NB4 (cell line): ENCODE measurements around the gene HSPB6.
A peak's percentile ranks its signal among the peaks of the same experiment; 100 is the strongest.

Source experiments
- MAX ChIP-seq: IDR thresholded peaks from 2 replicates; pipeline ENCODE4 v1.6.1; 2011; ENCODE audit warnings: low read depth, low read length
- MYC ChIP-seq: IDR thresholded peaks from 2 replicates; pipeline ENCODE4 v1.6.1; 2011; ENCODE audit warnings: low read depth, low read length
- POLR2A ChIP-seq: IDR thresholded peaks from 2 replicates; pipeline ENCODE4 v1.6.1; 2011; ENCODE audit warnings: mild to moderate bottlenecking; ENCODE audit not compliant: insufficient read length; ENCODE audit errors: extremely low read depth
- TF ChIP-seq, protein P1 (sequence below): IDR thresholded peaks from one replicate; pipeline ENCODE4 v1.5.1; 2012; ENCODE audit warnings: low read depth, low read length

DNA sequence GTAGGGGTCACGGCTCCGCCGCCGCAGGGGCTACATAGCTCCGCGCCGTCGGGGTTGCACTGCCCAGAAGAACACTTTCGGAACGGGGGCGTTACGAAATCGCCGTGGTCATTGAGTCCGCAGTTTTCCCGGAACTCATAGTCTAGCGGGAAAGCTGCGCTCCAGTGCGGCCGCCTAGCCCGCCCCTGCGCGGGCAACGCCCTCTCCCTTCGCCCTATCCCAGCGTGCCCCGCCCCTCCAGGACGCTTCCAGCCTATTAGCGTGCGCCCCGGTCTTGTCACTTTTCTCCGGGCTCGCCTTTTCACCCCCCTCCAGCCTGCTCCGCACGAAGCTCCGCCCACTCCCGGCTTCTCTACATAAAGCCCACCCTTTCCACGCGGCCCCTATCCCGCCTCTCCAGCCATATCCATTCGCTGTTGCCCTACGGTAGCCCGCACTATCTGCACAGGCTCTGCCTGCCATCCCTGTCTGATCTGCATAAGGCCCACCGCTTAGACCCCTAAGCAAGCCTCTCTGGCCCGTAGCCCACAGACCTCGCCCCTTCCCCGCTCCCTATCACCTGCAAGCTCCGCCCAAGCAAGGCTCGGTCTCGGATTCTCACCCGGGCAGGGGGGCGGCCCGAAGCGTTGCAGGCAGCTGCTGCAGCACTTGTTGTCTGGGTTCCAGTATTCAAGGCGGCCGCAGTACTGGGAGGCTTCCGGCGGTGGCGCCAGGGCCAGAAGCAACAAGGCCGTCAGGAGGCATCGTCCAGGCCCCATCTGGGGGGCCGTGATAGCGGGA, 16.2 kb downstream of the HSPB6 start:
- TF ChIP-seq, protein P1, sequence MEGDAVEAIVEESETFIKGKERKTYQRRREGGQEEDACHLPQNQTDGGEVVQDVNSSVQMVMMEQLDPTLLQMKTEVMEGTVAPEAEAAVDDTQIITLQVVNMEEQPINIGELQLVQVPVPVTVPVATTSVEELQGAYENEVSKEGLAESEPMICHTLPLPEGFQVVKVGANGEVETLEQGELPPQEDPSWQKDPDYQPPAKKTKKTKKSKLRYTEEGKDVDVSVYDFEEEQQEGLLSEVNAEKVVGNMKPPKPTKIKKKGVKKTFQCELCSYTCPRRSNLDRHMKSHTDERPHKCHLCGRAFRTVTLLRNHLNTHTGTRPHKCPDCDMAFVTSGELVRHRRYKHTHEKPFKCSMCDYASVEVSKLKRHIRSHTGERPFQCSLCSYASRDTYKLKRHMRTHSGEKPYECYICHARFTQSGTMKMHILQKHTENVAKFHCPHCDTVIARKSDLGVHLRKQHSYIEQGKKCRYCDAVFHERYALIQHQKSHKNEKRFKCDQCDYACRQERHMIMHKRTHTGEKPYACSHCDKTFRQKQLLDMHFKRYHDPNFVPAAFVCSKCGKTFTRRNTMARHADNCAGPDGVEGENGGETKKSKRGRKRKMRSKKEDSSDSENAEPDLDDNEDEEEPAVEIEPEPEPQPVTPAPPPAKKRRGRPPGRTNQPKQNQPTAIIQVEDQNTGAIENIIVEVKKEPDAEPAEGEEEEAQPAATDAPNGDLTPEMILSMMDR: no peak
- TF ChIP-seq MAX (peak; percentile 30; the same call in 1 of the 2 replicates), POLR2A (peak; percentile 30), MYC (no peak; the same call in 1 of the 2 replicates)
